ENCODE data around the gene ATAD3A.
"Not testable (repeated sequence)": the region's sequence is repeated elsewhere in the genome, so short reads cannot be mapped to it uniquely, and the experiment has no call there.

DNA sequence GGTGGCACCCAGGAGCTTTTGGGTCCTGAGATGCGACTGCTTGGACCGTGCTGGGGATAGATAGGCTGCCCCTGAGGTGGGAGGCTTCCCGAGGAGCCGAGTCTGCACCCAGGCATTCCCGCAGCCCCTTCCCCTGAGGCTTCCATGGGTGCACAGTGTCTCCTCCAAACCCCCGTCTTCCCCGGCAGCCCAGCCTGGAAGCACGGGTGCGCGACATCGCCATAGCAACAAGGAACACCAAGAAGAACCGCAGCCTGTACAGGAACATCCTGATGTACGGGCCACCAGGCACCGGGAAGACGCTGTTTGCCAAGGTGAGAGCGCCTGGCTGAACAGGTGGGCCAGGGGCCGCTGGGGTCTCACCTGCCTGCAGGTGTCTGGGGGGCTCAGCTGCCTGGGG lies 11.7 kb downstream of the ATAD3A start:
- not testable (repeated sequence) for TF ChIP-seq NR1H2 (CRISPR knock-in tag; IDR thresholded peaks at IDR 0.05); ZNF232 (CRISPR knock-in tag; IDR thresholded peaks at IDR 0.05); TEAD4 (CRISPR knock-in tag; IDR thresholded peaks at IDR 0.05); ZNF281 (CRISPR knock-in tag; IDR thresholded peaks at IDR 0.05); JUN (CRISPR knock-in tag; IDR thresholded peaks at IDR 0.05); HMGXB4 (CRISPR knock-in tag; IDR thresholded peaks at IDR 0.05); TCF7 (CRISPR knock-in tag; IDR thresholded peaks at IDR 0.05; ENCODE audit: low read depth); ELF4 (CRISPR knock-in tag; IDR thresholded peaks at IDR 0.05; ENCODE audit: low read depth); GABPB1 (CRISPR knock-in tag; IDR thresholded peaks at IDR 0.05); ZNF263 (CRISPR knock-in tag; IDR thresholded peaks at IDR 0.05; ENCODE audit: low read depth)
- TF ChIP-seq, protein P1, sequence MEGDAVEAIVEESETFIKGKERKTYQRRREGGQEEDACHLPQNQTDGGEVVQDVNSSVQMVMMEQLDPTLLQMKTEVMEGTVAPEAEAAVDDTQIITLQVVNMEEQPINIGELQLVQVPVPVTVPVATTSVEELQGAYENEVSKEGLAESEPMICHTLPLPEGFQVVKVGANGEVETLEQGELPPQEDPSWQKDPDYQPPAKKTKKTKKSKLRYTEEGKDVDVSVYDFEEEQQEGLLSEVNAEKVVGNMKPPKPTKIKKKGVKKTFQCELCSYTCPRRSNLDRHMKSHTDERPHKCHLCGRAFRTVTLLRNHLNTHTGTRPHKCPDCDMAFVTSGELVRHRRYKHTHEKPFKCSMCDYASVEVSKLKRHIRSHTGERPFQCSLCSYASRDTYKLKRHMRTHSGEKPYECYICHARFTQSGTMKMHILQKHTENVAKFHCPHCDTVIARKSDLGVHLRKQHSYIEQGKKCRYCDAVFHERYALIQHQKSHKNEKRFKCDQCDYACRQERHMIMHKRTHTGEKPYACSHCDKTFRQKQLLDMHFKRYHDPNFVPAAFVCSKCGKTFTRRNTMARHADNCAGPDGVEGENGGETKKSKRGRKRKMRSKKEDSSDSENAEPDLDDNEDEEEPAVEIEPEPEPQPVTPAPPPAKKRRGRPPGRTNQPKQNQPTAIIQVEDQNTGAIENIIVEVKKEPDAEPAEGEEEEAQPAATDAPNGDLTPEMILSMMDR (IDR thresholded peaks at IDR 0.05) = not testable (repeated sequence)
- TF ChIP-seq, protein P2, sequence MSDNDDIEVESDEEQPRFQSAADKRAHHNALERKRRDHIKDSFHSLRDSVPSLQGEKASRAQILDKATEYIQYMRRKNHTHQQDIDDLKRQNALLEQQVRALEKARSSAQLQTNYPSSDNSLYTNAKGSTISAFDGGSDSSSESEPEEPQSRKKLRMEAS (CRISPR knock-in tag; IDR thresholded peaks at IDR 0.05) = not testable (repeated sequence)
